GM06990 (cell line): Measurements from ENCODE around the gene NRCAM.

Experiments used
- DNase-seq: peaks from one replicate; pipeline ENCODE4 v3.0.0-alpha.2; 2011; ENCODE audit not compliant: insufficient read length; ENCODE audit errors: extremely low read depth
- H3K27me3 ChIP-seq: replicated peaks from 2 replicates; pipeline ENCODE4 v1.6.0; 2011; ENCODE audit warnings: low read length; ENCODE audit not compliant: control insufficient read depth, insufficient read depth
- H3K36me3 ChIP-seq: 2 replicates; pipeline ENCODE4 v1.5.1; 2011; ENCODE audit warnings: low read length; ENCODE audit not compliant: control insufficient read depth, insufficient read depth
- H3K4me3 ChIP-seq: replicated peaks from 2 replicates; pipeline ENCODE4 v1.5.1; 2011; ENCODE audit warnings: low read depth, mild to moderate bottlenecking, control low read depth, low read length
- CTCF ChIP-seq: IDR thresholded peaks from 2 replicates; pipeline ENCODE4 v1.5.1; 2011; ENCODE audit warnings: low read length, control low read depth, mild to moderate bottlenecking, inconsistent platforms; ENCODE audit not compliant: insufficient read depth, poor library complexity, severe bottlenecking

The NRCAM gene

GRCh38 chr7:108234971-108235450 lies 221.2 kb downstream of the NRCAM start:
- no peaks in the 10 kb centered on the region for H3K36me3 ChIP-seq
- TF ChIP-seq CTCF: no peak
- no peak for DNase-seq
- H3K27me3 ChIP-seq: no peaks in the 10 kb centered on the region
- no peak overlapping the region for H3K4me3 ChIP-seq

- no peak for DNase-seq
- H3K36me3 ChIP-seq: no peaks in the 10 kb centered on the region
- no peaks in the 10 kb centered on the region for H3K27me3 ChIP-seq
- TF ChIP-seq CTCF: no peak
- H3K4me3 ChIP-seq: no peak overlapping the region
These were observed 222.0 kb downstream of the NRCAM start for GRCh38 chr7:108234281-108234680.

GRCh38 chr7:108232076-108232475 lies 224.2 kb downstream of the NRCAM start:
- Histone ChIP-seq H3K4me3 (no peak overlapping the region), H3K27me3 (no peaks in the 10 kb centered on the region), H3K36me3 (no peaks in the 10 kb centered on the region)
- TF ChIP-seq CTCF: no peak
- no peak for DNase-seq

DNA sequence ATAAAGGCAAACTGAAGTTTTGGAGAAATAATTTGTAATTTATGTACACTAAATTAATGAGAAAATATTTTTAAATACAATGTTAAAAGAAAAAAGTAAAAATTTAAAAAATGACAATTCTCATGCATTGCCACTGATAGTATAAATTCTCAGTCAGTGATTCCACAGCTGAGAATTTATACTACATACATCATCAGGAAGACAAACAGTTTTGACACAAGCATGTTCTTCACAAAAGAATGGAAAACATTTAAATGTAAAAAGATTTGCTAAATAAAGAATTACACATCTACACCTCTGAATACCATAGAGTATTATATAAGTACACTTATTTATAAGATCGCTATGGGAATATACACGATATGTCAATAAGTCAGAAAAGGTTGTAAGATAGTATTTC lies 225.0 kb downstream of the NRCAM start:
- TF ChIP-seq CTCF: no peak
- Histone ChIP-seq H3K4me3 (no peak overlapping the region), H3K36me3 (no peaks in the 10 kb centered on the region), H3K27me3 (no peaks in the 10 kb centered on the region)
- no peak for DNase-seq

- Histone ChIP-seq H3K27me3 (no peaks in the 10 kb centered on the region), H3K36me3 (no peaks in the 10 kb centered on the region), H3K4me3 (no peak overlapping the region)
- no peak for TF ChIP-seq CTCF
- no peak for DNase-seq
These were observed 228.9 kb downstream of the NRCAM start for GRCh38 chr7:108227366-108227765.

DNA sequence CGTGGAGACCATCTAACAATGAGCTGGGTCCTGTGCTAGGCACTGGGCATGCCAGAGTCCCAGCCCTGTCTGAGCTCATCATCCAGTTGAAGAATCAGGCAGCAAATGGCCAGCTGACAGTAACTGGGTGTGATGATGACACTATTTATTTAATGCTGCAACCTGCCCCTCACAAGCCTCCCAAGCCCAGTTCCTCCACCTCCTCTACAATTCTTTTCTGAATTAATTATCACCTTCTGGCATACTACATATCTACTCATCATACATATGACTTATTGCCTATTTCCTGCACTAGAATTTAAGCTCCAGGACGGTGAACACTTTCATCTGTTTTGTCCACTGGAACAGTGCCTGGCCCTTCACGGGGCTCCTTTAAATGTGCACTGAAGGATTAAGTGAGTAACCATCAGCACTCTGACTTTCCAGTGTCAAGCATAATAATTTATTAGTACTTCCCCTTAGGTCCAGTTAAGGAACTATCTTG lies 229.4 kb downstream of the NRCAM start:
- H3K4me3 ChIP-seq: no peak overlapping the region
- DNase-seq: no peak
- H3K27me3 ChIP-seq: no peaks in the 10 kb centered on the region
- no peaks in the 10 kb centered on the region for H3K36me3 ChIP-seq
- no peak for TF ChIP-seq CTCF
